COLO668 (cell line): ENCODE results near the gene URGCP.
"Not testable (repeated sequence)": the region's sequence is repeated elsewhere in the genome, so short reads cannot be mapped to it uniquely, and the experiment has no call there.

Experiments
- DNase-seq: peaks from one replicate; lab custom pipeline; 2025; ENCODE audit not compliant: unreplicated experiment; lab: John Stamatoyannopoulos, UW

Gene URGCP

DNA sequence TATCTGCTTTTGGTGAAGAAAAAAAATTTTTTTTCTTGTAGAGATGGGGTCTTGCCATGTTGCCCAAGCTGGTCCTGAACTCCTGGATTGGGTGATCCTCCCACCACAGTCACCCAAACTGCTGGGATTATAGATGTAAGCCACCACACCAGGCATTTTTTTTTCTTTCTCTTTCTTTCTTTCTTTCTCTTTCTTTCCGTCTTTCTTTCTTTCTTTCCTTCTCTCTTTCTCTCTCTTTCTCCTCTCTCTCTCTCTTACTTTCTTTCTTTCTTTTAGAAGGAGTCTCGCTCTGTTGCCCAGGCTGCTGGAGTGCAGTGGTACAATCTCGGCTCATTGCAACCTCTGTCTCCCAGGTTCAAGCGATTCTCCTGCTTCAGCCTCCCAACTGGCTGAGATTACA is 16.3 kb upstream of the URGCP start:
- no peak for DNase-seq

DNA sequence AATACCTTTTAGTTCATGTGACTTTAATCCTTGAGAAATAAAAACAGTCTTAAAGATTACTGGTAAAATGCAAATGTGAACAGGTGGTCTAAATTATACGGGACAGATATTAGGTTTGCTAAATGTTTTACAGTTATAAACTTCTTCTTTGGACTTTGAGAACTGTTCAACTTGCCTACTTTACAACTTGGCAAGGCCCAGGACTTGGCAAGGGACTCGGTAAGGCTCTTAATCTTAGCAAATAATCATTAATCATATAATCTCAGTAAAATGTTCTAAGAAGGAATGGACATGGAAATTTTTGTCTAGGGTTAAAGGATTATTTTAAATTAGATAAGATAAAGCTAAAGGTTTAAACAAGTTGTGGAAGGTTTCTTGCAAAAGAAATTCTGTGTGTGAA is 15.0 kb upstream of the URGCP start:
- DNase-seq: no peak

DNA sequence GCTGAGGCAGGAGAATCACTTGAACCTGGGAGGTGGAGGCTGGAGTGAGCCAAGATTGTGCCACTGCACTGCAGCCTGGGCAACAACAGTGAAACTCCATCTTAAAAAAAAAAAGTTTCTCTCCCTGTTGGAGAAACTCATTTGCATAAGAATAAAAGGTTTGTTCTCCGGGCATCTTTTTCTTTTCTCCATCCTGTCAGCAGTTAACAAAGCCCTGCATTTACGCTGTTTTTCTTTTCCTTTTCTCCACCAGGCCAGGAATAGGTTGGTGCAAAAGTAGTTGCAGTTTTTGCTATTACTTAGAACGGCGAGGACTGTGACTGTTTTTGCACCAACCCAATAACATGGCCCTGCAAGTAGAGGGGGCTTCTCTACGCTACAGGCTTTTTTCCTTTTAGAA is 9.5 kb upstream of the URGCP start:
- no peak for DNase-seq

DNA sequence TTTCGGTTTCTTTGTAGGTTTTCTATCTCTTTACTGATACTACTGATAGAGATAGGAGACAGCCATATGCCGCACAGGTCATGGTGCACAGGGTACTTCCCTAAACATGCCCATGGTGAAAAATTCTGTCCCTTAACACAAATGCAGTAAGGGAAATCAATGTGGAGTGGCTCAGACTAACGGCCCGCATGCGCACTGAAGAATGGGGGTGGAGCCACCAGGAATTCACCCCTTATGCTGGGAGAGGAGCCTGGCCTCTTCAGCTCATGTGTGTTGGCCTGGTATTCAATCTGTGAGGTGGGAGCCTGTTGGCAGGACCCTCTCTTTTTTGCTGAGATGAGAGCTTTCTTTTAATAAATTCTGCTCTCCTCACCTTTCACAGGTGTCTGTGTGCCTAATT is 8.4 kb upstream of the URGCP start:
- no peak for DNase-seq

DNA sequence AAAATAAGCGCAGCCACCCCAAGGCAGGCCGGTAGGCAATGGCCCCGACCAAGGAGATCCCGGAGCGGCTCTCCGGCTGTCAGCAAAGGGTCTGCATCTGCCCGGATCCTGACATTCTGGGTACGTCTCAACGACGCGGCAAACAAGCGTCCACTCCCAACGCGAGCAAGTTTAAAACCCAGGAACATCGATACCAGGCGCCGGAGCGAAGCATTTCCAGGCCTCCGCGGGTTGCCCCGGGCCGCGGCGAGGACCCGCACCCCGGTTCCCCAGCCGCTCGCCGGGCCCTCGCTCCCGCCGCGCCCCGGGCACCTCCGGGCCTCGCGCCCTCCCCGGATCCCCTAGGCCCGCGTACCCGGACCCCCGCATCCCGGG is 453 bp downstream of the URGCP start:
- peak; percentile 63 for DNase-seq

DNA sequence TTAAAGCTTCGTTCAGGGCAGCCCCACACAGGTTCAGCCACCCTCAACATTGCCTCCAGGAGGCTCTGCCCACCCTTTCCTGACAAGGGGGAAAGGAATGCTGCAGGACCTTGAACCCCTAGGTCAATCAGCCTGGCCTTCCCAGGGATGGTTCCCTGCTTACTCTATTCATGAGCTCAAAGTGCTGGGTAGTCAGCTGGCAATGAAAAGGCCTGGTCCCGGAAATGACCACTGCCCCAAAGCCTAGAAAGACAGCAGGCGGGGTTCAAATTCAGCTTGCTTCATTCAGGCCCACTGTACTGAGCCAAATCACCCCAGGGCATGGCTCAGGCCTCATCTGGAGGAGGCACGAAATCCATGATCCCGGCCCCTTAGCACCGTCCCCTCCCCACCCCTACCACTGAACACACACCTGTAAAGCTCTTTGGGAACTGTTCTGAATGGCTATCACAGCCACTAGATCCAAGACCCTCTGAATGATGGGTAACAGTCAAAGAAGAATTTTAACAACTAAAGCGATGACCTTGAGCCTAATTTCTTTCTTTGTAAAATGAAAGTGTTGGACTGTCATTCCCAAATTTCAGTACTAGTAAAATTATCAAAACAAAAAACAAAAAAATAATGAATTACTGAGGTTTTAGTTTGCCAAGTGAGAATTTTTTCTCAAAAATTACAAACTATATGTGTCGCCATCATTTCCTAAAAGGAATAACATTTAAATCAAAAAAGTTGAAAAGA is 1.0 kb downstream of the URGCP start:
- peak; percentile 40 for DNase-seq

DNA sequence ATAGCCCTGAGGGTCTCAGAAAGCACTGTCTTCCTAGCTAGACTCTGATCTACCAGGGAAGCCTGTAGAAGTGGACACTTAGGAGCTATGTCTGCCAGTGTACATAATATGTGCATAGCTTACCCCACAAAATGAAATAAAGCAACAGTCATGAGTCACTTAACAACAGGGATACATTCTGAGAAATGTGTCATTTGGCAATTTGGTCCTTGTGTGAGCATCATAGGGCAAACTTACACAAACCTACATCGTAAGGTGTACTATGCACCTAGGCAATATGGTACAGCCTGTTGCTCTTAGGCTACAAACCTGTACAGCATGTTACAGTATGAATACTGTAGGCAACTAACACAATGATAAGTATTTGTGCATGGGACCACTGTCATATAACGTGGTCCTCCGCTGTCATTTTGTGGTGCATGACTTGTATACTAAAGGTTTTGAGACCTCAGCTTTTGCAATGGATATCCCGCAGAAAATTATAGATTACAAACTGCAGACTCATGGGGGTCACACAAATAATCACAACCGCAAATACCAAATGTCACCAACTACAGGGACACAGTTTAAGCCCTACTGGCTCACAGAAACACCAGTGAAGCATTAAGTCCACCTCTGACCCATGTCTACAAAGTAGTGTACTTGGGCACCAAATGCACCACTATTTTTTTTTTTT is 1.7 kb downstream of the URGCP start:
- no peak for DNase-seq

DNA sequence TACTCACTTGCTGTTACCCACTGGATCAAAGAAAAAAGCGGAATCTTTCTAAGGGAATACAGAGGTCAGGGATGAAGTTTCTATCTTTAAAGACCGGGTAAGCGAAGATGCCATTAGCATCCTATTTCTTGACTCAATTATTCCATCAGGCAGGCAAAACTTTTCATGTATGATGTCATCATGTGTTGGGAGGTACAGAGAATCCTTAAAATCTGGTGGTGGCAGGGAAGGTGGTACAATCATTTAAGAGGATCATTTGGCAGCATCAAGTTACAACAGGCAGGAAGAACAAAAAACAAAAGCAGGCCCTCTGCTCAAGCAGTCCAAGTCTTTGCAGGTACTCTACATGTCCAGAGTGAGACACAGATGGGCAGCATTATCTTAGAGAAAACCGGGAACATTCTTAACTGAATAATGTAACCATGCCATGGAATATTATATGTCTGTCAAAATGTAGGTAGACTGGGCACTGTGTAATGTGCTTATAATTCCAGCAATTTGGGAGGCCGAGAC is 3.8 kb downstream of the URGCP start:
- no peak for DNase-seq

DNA sequence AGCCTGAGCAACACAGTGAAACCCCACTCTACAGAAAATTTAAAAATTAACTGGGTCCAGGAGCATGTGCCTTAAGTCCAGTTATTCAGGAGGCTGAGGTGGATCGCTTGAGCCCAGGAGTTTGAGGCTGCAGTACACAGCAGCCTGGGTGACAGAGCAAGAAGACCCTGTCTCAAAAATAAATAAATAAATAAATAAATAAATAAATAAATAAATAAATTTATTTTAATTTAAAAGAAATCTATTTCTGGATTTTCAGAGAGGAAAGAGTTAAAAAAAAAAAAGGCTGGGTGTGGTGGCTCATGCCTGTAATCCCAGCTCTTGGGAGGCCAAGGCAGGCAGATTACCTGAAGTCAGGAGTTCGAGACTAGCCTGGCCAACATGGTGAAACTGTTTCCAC is 7.8 kb downstream of the URGCP start:
- DNase-seq: not testable (repeated sequence)

DNA sequence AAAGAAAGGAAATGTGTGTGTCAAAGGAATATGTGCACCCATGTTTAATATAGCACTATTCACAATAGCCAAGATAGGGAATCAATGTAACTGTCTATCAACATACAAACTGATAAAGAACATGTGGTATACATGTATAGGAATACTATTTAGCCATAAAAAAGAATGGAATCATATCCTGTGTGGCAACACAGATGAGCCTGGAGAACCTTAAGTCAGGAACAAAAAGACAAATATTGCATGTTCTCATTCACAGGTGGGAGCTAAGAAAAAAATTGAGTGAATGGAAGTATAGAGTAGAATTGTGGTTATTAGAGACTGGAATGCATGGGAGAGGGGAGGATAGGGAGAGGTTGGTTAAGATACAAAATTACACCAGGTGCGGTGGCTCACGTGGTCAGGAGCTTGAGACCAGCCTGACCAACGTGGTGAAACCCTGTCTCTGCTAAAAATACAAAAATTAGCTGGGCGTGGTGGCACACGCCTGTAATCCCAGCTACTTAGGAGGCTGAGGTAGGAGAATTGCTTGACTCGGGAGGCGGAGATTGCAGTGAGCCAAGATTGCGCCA is 10.5 kb downstream of the URGCP start:
- no peak for DNase-seq

DNA sequence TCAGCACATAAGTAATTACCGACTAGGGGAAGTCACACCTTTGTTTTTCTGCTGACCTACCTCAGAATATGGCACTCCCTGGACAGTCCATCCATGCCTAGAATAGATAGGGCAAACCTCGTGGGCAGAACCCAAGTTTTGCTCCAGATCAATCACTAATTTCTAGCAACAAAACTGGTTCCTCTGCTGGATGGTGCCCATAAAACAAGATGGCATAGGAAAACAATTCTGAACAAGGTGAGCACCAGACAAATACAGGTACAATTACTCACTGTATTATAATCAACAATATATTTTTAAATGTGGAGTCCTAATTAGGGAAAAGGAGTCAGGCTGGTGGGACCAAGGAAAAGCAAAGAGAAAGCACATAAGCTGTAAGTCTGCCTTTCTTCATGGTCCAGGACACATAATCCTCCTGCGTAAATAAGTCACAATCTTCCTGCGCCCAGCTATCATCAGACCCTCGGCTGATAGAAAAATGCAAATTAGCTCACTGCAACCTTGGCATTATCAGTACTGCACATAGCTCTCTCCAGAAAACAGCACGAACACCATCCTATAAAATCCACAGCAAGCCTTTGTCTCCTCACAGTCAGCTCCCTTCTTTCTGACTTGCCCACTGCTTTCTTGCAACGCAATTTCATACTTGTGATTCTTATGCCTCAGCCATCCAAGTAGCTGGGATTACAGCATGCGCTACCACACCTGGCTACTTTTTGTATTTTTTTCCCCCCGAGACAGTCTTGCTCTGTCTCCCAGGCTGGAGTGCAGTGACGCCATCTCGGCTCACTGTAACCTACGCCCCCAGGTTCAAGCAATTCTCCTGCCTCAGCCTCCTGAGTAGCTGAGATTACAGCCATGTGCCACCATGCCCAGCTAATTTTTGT is 15.1 kb downstream of the URGCP start:
- DNase-seq: no peak

DNA sequence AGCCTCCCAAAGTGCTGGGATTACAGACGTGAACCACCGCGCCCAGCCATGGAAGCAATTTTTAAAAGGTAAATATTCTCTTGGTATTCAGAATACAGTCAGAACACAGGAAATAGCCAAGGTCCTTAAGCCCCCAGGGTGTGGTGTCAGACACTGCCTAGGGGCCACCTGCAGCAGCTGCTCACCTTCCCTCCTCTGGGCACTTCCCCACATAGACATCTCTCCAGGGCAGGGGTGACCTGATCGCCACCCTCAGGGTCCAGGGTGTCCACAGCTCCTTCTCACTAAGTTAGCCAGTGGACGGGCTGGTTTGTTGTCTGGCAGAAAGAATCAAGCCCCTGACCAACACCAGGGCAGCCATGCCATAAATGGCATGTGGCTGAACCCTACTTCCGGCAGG is 15.9 kb downstream of the URGCP start:
- DNase-seq: no peak

DNA sequence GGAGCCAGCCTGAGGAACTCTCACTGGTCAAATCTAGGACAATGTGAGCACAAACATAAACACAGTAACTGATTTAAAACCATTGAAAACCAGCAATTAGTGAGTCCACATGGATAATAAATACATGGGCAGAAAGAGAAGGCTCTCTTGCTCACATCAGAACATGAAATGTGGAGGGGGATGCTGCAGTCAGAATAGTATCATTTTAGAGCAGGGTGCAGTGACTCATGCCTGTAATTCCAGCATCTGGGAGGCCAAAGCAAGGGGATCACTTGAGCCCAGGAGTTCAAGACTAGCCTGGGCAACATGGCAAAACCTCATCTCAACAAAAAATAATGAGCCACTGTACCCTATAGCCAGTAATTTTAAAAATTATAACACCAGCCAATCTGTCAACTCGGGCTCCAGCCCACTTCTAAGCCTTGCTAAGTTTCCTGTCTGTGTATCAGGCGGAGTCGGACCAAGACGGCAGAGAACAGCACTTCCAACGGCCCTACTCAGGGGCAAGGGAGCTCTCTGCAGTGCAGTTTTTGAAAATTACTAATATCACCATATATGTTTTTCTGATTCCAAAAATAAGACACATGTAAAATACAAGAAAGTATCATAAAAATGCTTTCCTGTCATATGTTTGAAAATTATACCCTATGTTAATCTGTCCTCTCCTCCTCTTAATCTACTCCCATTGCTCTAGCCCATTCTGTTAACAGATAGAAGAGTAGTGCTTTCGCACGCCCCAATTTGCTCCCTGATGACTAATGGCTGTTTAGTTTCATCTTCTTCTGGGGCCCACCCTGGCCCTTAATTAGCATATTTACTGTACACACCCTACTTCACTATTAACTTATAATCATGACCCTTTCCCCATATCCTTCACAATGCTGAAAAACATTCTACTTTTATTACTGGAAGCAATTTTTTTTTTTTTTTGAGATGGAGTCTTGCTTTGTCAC is 17.1 kb downstream of the URGCP start:
- DNase-seq: no peak

DNA sequence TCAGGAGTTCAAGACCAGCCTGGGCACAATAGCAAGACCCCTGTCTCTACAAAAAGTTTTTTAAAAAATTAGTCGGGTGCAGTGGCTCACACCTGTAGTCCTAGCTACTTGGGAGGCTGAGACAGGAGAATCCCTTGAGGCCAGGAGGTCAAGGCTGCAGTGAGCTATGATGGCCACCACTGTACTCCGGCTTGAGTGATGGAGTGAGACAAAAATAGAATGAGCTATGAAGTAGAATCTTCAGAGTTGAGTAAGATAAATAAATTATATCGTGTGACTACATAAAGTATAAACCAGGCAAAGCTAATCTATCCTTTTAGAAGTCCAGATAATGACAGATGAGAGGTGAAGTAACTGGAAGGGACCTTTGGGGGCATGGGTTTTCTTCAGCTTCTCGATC is 21.8 kb downstream of the URGCP start:
- no peak for DNase-seq

DNA sequence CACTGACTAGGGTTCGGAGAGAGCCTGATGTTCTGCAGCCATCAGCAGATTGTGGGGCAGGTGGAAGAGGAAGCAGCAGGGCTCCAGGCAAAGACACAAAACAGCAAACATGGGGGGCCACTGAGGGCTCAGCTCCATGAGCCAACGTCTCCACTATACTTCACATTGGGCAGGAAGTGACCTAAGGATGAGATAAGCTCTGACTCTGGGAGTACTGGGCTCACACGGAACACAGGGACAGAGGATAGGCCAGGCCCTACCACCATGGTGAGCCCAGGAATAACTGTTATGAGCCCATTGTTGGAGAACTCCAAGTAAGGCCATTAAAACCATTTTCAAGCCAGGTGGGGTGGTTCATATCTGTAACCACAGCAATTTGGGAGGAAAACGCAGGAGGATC is 22.2 kb downstream of the URGCP start:
- no peak for DNase-seq

DNA sequence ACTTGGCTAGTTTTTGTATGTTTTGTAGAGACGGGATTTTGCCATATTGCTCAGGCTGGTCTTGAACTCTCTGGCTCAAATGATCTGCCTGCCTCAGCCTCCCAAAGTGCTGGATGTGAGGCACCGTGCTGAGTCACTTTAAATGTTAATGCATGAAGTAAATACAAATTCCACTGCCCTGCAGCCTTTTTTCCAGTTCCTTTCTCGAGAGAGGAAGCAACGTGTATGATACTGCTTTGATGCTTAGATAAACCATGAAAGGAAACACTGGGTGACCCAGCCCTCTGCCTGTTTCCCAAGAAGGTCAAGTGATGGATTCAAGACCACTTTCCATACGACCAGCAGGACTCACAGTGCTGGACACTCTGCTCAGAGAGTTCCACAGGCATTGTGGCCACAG is 25.8 kb downstream of the URGCP start:
- no peak for DNase-seq

DNA sequence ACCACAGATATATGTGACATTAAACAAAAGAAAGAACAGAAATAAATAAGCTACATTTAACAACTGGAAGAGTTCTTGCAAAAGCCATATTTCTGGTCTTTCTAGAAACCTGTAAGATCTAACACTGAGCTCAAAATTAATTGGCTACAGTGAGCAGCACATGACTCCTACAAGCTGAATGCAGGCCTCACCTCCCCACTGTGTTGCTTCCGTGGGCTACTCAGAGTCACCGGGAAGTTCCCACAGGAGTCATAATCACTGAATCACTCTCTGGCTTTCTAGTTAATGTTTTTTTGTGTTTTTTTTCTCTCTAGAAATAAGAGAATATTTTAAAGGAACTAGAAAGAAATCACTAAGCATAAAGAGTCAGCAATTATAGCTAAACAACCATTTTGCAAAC is 26.9 kb downstream of the URGCP start:
- DNase-seq: no peak

DNA sequence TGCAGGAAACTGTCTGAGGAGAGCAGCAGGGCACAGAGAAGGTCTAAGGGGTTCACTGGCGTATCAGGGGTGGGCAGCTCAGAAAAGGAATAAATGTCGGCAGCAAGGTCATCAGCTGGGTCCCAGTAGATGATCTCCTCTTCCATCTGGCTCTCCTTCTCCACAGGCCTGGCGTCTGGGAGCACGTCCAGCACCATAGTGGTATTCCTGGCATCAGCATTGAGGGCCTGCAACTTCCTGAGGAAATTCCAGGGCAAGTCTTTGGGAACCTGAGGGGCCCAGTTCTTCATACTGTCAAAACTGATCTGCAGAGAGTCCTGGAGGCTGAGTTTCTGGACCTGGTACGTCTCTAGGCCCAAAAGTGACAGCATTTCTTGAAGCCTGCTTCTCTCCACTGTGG is 27.5 kb downstream of the URGCP start:
- no peak for DNase-seq

DNA sequence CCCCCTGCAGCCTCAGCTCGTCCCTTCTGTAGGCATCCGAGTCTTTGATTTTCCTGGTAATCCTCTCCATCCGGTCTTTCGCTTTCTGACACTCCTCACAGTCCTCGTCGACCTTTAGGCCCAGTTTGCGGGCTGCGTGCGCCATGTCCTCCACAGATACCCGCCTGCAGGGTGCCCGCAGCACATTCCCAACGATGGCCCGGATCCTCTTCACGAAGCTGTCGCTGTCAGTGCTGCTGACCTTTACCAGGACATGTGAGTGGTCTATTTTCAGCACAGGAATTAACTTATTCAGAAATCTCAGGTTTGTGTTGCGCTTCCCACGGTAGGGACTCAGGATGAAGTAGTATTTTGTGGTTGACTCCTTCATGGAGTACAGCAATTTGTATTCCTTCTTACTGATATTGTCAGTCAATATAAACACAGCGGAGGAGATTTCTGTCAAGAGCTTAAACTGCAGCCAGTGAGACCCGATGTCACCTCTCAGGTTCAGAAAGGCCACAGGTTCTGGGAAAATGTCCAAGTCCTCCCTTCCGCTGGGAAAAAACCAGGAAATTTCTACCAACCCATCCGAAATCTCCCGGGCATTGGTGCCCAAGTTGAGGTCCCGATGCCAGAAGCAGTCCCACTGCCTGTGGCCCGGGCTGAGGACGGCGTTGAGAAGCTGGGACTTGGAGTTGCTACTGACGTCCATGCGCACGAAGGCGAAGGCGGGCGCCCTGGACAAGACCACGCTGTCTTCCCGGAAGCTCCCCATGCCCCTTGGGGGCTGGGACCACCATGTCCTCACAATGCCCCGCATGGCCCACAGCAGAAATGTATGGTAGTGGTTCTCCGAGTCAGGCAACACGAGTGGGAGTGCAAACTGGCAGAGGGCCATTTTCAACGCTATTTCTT is 28.2 kb downstream of the URGCP start:
- DNase-seq: no peak
